ENCODE data around the gene KIAA0408. TPM values are rescaled to one million over a fixed set of nuclear protein-coding genes. Genes with fewer than 3 reads are reported as not detected.

Gene KIAA0408
- total RNA-seq, 1 experiment from 2014 or later: 3.1 TPM

DNA sequence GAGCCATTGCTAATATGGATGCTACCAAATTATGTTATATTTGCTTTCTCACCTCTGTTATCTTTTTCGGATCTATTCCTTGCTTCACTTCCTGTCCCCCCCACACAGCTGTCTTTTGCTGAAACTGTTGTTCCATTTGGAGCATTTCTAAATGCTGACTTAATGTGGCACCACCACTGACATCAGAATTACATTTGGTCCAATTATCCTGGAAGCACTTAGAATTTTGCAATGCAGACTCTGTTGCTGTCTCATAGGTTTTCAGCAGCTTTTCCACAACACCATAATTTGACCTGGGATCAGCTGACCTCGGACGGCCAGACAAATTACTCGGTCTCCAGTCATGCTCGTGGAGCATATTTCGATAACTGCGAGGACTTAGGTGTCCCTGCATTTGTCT is 12.8 kb downstream of the KIAA0408 start:
- H3K79me2 ChIP-seq (ENCODE audit: insufficient read depth, low read length): no peaks in the 10 kb centered on the region
- H3K27me3 ChIP-seq (ENCODE audit: insufficient read depth, low read length): no peaks in the 10 kb centered on the region
- no peaks in the 10 kb centered on the region for H3K79me1 ChIP-seq (ENCODE audit: insufficient read depth, low read depth, low read length, poor library complexity, severe bottlenecking)
- no peak overlapping the region for H3K18ac ChIP-seq (ENCODE audit: insufficient read length, low read depth, low read length)
- no peak overlapping the region for H2AFZ ChIP-seq (ENCODE audit: low read length)
- no peak overlapping the region for H2BK12ac ChIP-seq (ENCODE audit: insufficient read length, low read depth, low read length)
- H3K4me1 Mint-ChIP-seq: peaks cover 8 to 12% of the 10 kb centered on the region in 2 experiments
- no peak overlapping the region for H3K4me3 Mint-ChIP-seq
- no peaks in the 10 kb centered on the region for H4K20me1 ChIP-seq (ENCODE audit: control insufficient read depth, insufficient read depth, insufficient read length)
- H2BK120ac ChIP-seq (ENCODE audit: low read depth, low read length, poor library complexity, severe bottlenecking): no peak overlapping the region
- no peaks in the 10 kb centered on the region for H3K27me3 Mint-ChIP-seq (ENCODE audit: low read depth)
- H3K27ac Mint-ChIP-seq: no peak overlapping the region
- TF ChIP-seq, protein P1, sequence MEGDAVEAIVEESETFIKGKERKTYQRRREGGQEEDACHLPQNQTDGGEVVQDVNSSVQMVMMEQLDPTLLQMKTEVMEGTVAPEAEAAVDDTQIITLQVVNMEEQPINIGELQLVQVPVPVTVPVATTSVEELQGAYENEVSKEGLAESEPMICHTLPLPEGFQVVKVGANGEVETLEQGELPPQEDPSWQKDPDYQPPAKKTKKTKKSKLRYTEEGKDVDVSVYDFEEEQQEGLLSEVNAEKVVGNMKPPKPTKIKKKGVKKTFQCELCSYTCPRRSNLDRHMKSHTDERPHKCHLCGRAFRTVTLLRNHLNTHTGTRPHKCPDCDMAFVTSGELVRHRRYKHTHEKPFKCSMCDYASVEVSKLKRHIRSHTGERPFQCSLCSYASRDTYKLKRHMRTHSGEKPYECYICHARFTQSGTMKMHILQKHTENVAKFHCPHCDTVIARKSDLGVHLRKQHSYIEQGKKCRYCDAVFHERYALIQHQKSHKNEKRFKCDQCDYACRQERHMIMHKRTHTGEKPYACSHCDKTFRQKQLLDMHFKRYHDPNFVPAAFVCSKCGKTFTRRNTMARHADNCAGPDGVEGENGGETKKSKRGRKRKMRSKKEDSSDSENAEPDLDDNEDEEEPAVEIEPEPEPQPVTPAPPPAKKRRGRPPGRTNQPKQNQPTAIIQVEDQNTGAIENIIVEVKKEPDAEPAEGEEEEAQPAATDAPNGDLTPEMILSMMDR (conservative IDR thresholded peaks at IDR 0.05): no peak
- no peak overlapping the region for H2AK5ac ChIP-seq (ENCODE audit: insufficient read length, low read length)
- H3K9ac ChIP-seq (ENCODE audit: extremely low read depth, insufficient read length, low read length): no peak overlapping the region
- H3K4me2 ChIP-seq (ENCODE audit: insufficient read depth, insufficient read length, low read length): no peak overlapping the region
- H3K9me3 ChIP-seq (ENCODE audit: control insufficient read depth, low read depth, low read length): no peaks in the 10 kb centered on the region
- H3K27ac ChIP-seq (ENCODE audit: insufficient read length, low read depth, low read length): no peak overlapping the region
- H3K4ac ChIP-seq (ENCODE audit: low read depth, low read length): no peak overlapping the region
- DNase-seq: no peak
- no peaks in the 10 kb centered on the region for H3K9me3 Mint-ChIP-seq
- no peak overlapping the region for H3T11ph ChIP-seq (ENCODE audit: low read length)
- no peak overlapping the region for H3K14ac ChIP-seq (ENCODE audit: insufficient read depth, low read length)
- H4K5ac ChIP-seq (ENCODE audit: insufficient read length, low read depth, low read length): no peak overlapping the region
- peaks cover 11 to 35% (median 12%) of the 10 kb centered on the region in 3 experiments; a peak in 6 of 7 replicates for H3K36me3 Mint-ChIP-seq (ENCODE audit: insufficient read depth in 1 of 3, low read depth in 3 of 3)
- H2BK5ac ChIP-seq (ENCODE audit: insufficient read length, low read length): no peak overlapping the region
- no peak overlapping the region for H4K8ac ChIP-seq (replicated peaks; ENCODE audit: insufficient read length, low read depth, low read length)
- H4K91ac ChIP-seq (ENCODE audit: insufficient read length, low read depth, low read length): no peak overlapping the region
- no peaks in the 10 kb centered on the region for H3K4me1 ChIP-seq (ENCODE audit: insufficient read depth, low read length)
- no CpG with 5 or more reads among the region's 7 CpGs for WGBS (ENCODE audit: extremely low coverage, insufficient read length, low lambda C conversion rate)
- no peak overlapping the region for H3K23ac ChIP-seq (ENCODE audit: insufficient read length, low read depth, low read length)
- no peak overlapping the region for H3K56ac ChIP-seq (ENCODE audit: insufficient read length, low read depth, low read length)
- no peak overlapping the region for H2BK20ac ChIP-seq (ENCODE audit: low read depth, low read length, poor library complexity, severe bottlenecking)
- H3K23me2 ChIP-seq (ENCODE audit: insufficient read length, low read depth, low read length, poor library complexity, severe bottlenecking): no peaks in the 10 kb centered on the region
- no peak overlapping the region for H2BK15ac ChIP-seq (ENCODE audit: low read depth, low read length)

All from H9 (cell line).